WTC11 (cell line): Measurements from ENCODE around the gene ZFHX2.

Source experiments
- ESRRA ChIP-seq: sonication (generic); formaldehyde crosslinking; IDR thresholded peaks from 2 replicates; pipeline ENCODE4 v1.8.1; 2022; ENCODE audit warnings: mild to moderate bottlenecking, missing genetic modification reagents, borderline replicate concordance
- FOXK1 ChIP-seq: sonication (generic); formaldehyde crosslinking; IDR thresholded peaks from 2 replicates; pipeline ENCODE4 v1.8.0; 2022; ENCODE audit warnings: mild to moderate bottlenecking, moderate library complexity, missing genetic modification reagents
- NFYB ChIP-seq: sonication (generic); formaldehyde crosslinking; conservative IDR thresholded peaks from 2 replicates; pipeline ENCODE4 v1.8.0; 2022; ENCODE audit warnings: low read depth, missing genetic modification reagents
- NR1H2 ChIP-seq: sonication (generic); formaldehyde crosslinking; IDR thresholded peaks from 2 replicates; pipeline ENCODE4 v1.9.0; 2021; ENCODE audit warnings: mild to moderate bottlenecking, moderate library complexity, missing genetic modification reagents
- SMAD3 ChIP-seq: sonication (generic); formaldehyde crosslinking; IDR thresholded peaks from 2 replicates; pipeline ENCODE4 v1.8.0; 2022; ENCODE audit warnings: missing genetic modification reagents, mild to moderate bottlenecking, borderline replicate concordance
- SP1 ChIP-seq: sonication (generic); formaldehyde crosslinking; conservative IDR thresholded peaks from 2 replicates; pipeline ENCODE4 v1.8.1; 2022; ENCODE audit warnings: missing genetic modification reagents
- TCF7 ChIP-seq: sonication (generic); formaldehyde crosslinking; IDR thresholded peaks from 2 replicates; pipeline ENCODE4 v1.8.0; 2022; ENCODE audit warnings: mild to moderate bottlenecking, low read depth, missing genetic modification reagents, moderate library complexity
- TEAD4 ChIP-seq: sonication (generic); formaldehyde crosslinking; IDR thresholded peaks from 2 replicates; pipeline ENCODE4 v1.8.0; 2022; ENCODE audit warnings: mild to moderate bottlenecking, missing genetic modification reagents
- ZNF317 ChIP-seq: sonication (generic); formaldehyde crosslinking; IDR thresholded peaks from 2 replicates; pipeline ENCODE4 v1.8.1; 2023; ENCODE audit warnings: low read depth, mild to moderate bottlenecking, moderate library complexity, missing genetic modification reagents, borderline replicate concordance
- TF ChIP-seq, protein P1 (sequence below): fragments of 200-600 bp; IDR thresholded peaks from 2 replicates; pipeline ENCODE4 v1.8.0; 2022; ENCODE audit warnings: antibody characterized with exemption
- TF ChIP-seq, protein P2 (sequence below): sonication (generic); formaldehyde crosslinking; IDR thresholded peaks from 2 replicates; pipeline ENCODE4 v1.8.0; 2022; ENCODE audit warnings: mild to moderate bottlenecking, missing genetic modification reagents
- TF ChIP-seq, protein P3 (sequence below): fragments of 250-450 bp; sonication (Bioruptor Pico); IDR thresholded peaks from 2 replicates; pipeline ENCODE4 v1.8.0; 2021; ENCODE audit warnings: mild to moderate bottlenecking

DNA sequence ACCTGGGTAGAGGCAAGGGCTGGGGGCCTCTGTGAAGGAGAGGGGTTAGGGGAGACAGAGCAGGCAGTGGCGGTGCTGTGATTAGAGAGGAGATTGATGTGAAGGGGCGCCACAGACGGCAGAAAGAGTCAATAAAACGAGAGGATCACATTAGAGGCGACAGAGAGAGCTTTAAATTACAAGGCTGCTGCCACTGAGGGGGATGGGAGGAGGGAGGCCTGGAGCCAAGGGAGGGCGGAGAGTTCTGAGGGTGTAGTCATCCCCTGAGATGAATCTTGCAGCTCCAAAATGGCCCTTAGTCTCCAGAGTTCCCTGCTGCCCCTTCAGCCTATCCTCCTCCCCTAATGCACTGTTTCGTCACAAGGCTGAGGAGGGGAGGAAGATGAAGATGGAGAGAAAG, 12.8 kb downstream of the ZFHX2 start:
- TF ChIP-seq, protein P1, sequence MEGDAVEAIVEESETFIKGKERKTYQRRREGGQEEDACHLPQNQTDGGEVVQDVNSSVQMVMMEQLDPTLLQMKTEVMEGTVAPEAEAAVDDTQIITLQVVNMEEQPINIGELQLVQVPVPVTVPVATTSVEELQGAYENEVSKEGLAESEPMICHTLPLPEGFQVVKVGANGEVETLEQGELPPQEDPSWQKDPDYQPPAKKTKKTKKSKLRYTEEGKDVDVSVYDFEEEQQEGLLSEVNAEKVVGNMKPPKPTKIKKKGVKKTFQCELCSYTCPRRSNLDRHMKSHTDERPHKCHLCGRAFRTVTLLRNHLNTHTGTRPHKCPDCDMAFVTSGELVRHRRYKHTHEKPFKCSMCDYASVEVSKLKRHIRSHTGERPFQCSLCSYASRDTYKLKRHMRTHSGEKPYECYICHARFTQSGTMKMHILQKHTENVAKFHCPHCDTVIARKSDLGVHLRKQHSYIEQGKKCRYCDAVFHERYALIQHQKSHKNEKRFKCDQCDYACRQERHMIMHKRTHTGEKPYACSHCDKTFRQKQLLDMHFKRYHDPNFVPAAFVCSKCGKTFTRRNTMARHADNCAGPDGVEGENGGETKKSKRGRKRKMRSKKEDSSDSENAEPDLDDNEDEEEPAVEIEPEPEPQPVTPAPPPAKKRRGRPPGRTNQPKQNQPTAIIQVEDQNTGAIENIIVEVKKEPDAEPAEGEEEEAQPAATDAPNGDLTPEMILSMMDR, result no peak
- TF ChIP-seq NR1H2 (CRISPR knock-in tag) (no peak), NFYB (CRISPR knock-in tag) (no peak), TEAD4 (CRISPR knock-in tag) (no peak), ZNF317 (CRISPR knock-in tag) (no peak), SMAD3 (CRISPR knock-in tag) (no peak), ESRRA (no peak), TCF7 (CRISPR knock-in tag) (no peak), FOXK1 (CRISPR knock-in tag) (no peak), SP1 (CRISPR knock-in tag) (no peak)
- TF ChIP-seq, protein P2, sequence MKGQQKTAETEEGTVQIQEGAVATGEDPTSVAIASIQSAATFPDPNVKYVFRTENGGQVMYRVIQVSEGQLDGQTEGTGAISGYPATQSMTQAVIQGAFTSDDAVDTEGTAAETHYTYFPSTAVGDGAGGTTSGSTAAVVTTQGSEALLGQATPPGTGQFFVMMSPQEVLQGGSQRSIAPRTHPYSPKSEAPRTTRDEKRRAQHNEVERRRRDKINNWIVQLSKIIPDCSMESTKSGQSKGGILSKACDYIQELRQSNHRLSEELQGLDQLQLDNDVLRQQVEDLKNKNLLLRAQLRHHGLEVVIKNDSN (CRISPR knock-in tag), result no peak
- TF ChIP-seq, protein P3, sequence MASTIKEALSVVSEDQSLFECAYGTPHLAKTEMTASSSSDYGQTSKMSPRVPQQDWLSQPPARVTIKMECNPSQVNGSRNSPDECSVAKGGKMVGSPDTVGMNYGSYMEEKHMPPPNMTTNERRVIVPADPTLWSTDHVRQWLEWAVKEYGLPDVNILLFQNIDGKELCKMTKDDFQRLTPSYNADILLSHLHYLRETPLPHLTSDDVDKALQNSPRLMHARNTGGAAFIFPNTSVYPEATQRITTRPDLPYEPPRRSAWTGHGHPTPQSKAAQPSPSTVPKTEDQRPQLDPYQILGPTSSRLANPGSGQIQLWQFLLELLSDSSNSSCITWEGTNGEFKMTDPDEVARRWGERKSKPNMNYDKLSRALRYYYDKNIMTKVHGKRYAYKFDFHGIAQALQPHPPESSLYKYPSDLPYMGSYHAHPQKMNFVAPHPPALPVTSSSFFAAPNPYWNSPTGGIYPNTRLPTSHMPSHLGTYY, result 0 out of 2 replicates have a peak, but pooled peaks have one; percentile 65
